ENCODE results near the gene SMYD5. TPM values are rescaled to one million over a fixed set of nuclear protein-coding genes. Genes with fewer than 3 reads are reported as not detected.

The SMYD5 gene
- total RNA-seq, 1 donor from 2014 or later = 13.3 TPM

- ATAC-seq (no peak), DNase-seq (no peak)
- H3K4me1 ChIP-seq = peaks cover 21% of the 10 kb centered on the region
- intact Hi-C loops (cut with DNase I) = no loop called here
- peaks cover 11% of the 10 kb centered on the region for H3K27me3 ChIP-seq (ENCODE audit: low read depth)
- H3K4me3 ChIP-seq = no peak overlapping the region
- H3K36me3 ChIP-seq = no peaks in the 10 kb centered on the region
- TF ChIP-seq CTCF (IDR thresholded peaks at IDR 0.05) = no peak
- no peak overlapping the region for H3K27ac ChIP-seq
- no peaks in the 10 kb centered on the region for H3K9me3 ChIP-seq
Measured at GRCh38 chr2:73174244-73174643, 39.8 kb upstream of the SMYD5 start.

GRCh38 chr2:73174941-73175662 lies 38.9 kb upstream of the SMYD5 start:
- Histone ChIP-seq H3K4me1 (peaks cover 21% of the 10 kb centered on the region), H3K9me3 (no peaks in the 10 kb centered on the region), H3K36me3 (no peaks in the 10 kb centered on the region), H3K27ac (peak overlapping the region; percentile 83), H3K27me3 (ENCODE audit: low read depth) (peaks cover 15% of the 10 kb centered on the region), H3K4me3 (peak overlapping the region; percentile 72)
- no peak for TF ChIP-seq CTCF (IDR thresholded peaks at IDR 0.05)
- no peak for ATAC-seq
- no peak for DNase-seq
- intact Hi-C loops (cut with DNase I) = no loop called here

- intact Hi-C loops (cut with DNase I) = no loop called here
- H3K27me3 ChIP-seq (ENCODE audit: low read depth) = peaks cover 15% of the 10 kb centered on the region
- H3K27ac ChIP-seq = peak overlapping the region; percentile 83
- H3K4me3 ChIP-seq = peak overlapping the region; percentile 72
- H3K9me3 ChIP-seq = no peaks in the 10 kb centered on the region
- no peak for TF ChIP-seq CTCF (IDR thresholded peaks at IDR 0.05)
- peak; percentile 48 to 58 for ATAC-seq
- DNase-seq = peak; percentile 89
- no peaks in the 10 kb centered on the region for H3K36me3 ChIP-seq
- peaks cover 21% of the 10 kb centered on the region for H3K4me1 ChIP-seq
Measured at GRCh38 chr2:73175663-73176204, 38.3 kb upstream of the SMYD5 start.

- DNase-seq (no peak), ATAC-seq (peak; percentile 40 to 41)
- intact Hi-C loops (cut with DNase I) = no loop called here
- Histone ChIP-seq H3K4me1 (peaks cover 21% of the 10 kb centered on the region), H3K27ac (peak overlapping the region; percentile 83), H3K4me3 (peak overlapping the region; percentile 72), H3K27me3 (ENCODE audit: low read depth) (peaks cover 15% of the 10 kb centered on the region), H3K36me3 (no peaks in the 10 kb centered on the region), H3K9me3 (no peaks in the 10 kb centered on the region)
- TF ChIP-seq CTCF (IDR thresholded peaks at IDR 0.05) = no peak
Measured at GRCh38 chr2:73176205-73176880, 37.7 kb upstream of the SMYD5 start.

- ATAC-seq = peak; percentile 95 to 97
- peak overlapping the region; percentile 83 for H3K27ac ChIP-seq
- no peaks in the 10 kb centered on the region for H3K9me3 ChIP-seq
- TF ChIP-seq CTCF (IDR thresholded peaks at IDR 0.05) = peak; percentile 99
- no peaks in the 10 kb centered on the region for H3K36me3 ChIP-seq
- DNase-seq = peak; percentile 94
- H3K27me3 ChIP-seq (ENCODE audit: low read depth) = peaks cover 15% of the 10 kb centered on the region
- H3K4me3 ChIP-seq = peak overlapping the region; percentile 72
- peaks cover 21% of the 10 kb centered on the region for H3K4me1 ChIP-seq
- intact Hi-C loops (cut with DNase I) = no loop called here
Measured at GRCh38 chr2:73176881-73177644, 37.0 kb upstream of the SMYD5 start.

Data from lower lobe of right lung (tissue), 2 donors.